ENCODE data around the gene RFC2. TPM values are rescaled to one million over a fixed set of nuclear protein-coding genes. Genes with fewer than 3 reads are reported as not detected.

RFC2 gene
- total RNA-seq, 6 experiments from 2014 or later: 8.0 to 21.3 (median 12.2) TPM

GRCh38 chr7:74193913-74194312 lies 60.3 kb downstream of the RFC2 start:
- H3K27ac ChIP-seq: no peak overlapping the region
- H3K36me3 ChIP-seq: peaks cover 13 to 66% (median 41%) of the 10 kb centered on the region in 4 donors
- 93% methylated on average over 7 of the region's 7 CpGs for WGBS (ENCODE audit: insufficient coverage, low coverage, low lambda C conversion rate, missing lambda C conversion rate)
- ATAC-seq: no peak
- no peak for DNase-seq
- no peaks in the 10 kb centered on the region for H3K9me3 ChIP-seq
- intact Hi-C loops (cut with DNase I): no loop called here
- no peaks in the 10 kb centered on the region for H3K27me3 ChIP-seq
- TF ChIP-seq, protein P1, sequence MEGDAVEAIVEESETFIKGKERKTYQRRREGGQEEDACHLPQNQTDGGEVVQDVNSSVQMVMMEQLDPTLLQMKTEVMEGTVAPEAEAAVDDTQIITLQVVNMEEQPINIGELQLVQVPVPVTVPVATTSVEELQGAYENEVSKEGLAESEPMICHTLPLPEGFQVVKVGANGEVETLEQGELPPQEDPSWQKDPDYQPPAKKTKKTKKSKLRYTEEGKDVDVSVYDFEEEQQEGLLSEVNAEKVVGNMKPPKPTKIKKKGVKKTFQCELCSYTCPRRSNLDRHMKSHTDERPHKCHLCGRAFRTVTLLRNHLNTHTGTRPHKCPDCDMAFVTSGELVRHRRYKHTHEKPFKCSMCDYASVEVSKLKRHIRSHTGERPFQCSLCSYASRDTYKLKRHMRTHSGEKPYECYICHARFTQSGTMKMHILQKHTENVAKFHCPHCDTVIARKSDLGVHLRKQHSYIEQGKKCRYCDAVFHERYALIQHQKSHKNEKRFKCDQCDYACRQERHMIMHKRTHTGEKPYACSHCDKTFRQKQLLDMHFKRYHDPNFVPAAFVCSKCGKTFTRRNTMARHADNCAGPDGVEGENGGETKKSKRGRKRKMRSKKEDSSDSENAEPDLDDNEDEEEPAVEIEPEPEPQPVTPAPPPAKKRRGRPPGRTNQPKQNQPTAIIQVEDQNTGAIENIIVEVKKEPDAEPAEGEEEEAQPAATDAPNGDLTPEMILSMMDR (IDR thresholded peaks at IDR 0.05): no peak
- TF ChIP-seq POLR2A (IDR thresholded peaks at IDR 0.05): no peak
- H3K4me1 ChIP-seq: no peaks in the 10 kb centered on the region
- H3K4me3 ChIP-seq: no peak overlapping the region

DNA sequence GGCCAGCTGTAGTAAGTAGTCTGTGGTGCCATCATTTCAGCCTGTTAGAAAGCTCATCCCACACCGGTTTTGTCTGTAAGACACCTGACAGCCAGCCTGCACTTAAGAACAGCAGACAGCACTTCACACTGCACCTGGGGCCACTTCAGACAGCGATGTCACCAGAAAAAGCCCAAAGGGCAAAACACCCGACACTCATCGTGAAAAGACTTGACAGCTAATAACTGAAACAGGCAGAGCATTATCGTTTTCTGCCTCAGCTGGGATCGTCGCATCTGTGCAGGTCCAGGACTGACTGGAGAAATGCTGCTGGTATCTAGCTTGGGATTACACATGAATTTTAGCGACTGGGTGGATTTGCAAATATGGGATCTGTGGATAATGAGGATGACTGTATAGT lies 61.1 kb downstream of the RFC2 start:
- WGBS (ENCODE audit: insufficient coverage, low coverage, low lambda C conversion rate, missing lambda C conversion rate): 86% methylated on average over 7 of the region's 8 CpGs
- no peak for DNase-seq
- no peak for ATAC-seq

GRCh38 chr7:74191231-74191630 lies 63.0 kb downstream of the RFC2 start:
- Histone ChIP-seq H3K27ac (no peak overlapping the region), H3K9me3 (no peaks in the 10 kb centered on the region), H3K4me3 (no peak overlapping the region), H3K36me3 (peaks cover 13 to 73% (median 43%) of the 10 kb centered on the region in 4 donors), H3K27me3 (no peaks in the 10 kb centered on the region), H3K4me1 (peaks cover 0 to 8% (median 0%) of the 10 kb centered on the region in 4 donors)
- no peak for TF ChIP-seq POLR2A (IDR thresholded peaks at IDR 0.05)
- TF ChIP-seq, protein P1 (IDR thresholded peaks at IDR 0.05): no peak
- no peak for DNase-seq
- 84% methylated on average over 4 of the region's 9 CpGs for WGBS (ENCODE audit: insufficient coverage, low coverage, low lambda C conversion rate, missing lambda C conversion rate)
- ATAC-seq: no peak
- intact Hi-C loops (cut with DNase I): no loop called here

More for the DNA sequence above, 61.1 kb downstream of the RFC2 start:
- H3K27ac ChIP-seq: no peak overlapping the region
- H3K9me3 ChIP-seq: no peaks in the 10 kb centered on the region
- H3K36me3 ChIP-seq: peaks cover 13 to 74% (median 45%) of the 10 kb centered on the region in 4 donors
- no peaks in the 10 kb centered on the region for H3K27me3 ChIP-seq
- TF ChIP-seq POLR2A (IDR thresholded peaks at IDR 0.05): no peak
- TF ChIP-seq, protein P1 (IDR thresholded peaks at IDR 0.05): no peak
- intact Hi-C loops (cut with DNase I): no loop called here
- no peak overlapping the region for H3K4me3 ChIP-seq
- no peaks in the 10 kb centered on the region for H3K4me1 ChIP-seq

GRCh38 chr7:74190259-74190658 lies 63.9 kb downstream of the RFC2 start:
- 84% methylated on average over 4 of the region's 7 CpGs for WGBS (ENCODE audit: insufficient coverage, low coverage, low lambda C conversion rate, missing lambda C conversion rate)
- Histone ChIP-seq H3K27me3 (no peaks in the 10 kb centered on the region), H3K4me1 (peaks cover 0 to 17% (median 2%) of the 10 kb centered on the region in 4 donors), H3K27ac (no peak overlapping the region), H3K9me3 (no peaks in the 10 kb centered on the region), H3K36me3 (peaks cover 13 to 73% (median 43%) of the 10 kb centered on the region in 4 donors), H3K4me3 (no peak overlapping the region)
- DNase-seq (no peak), ATAC-seq (no peak)
- TF ChIP-seq POLR2A (IDR thresholded peaks at IDR 0.05): no peak
- TF ChIP-seq, protein P1 (IDR thresholded peaks at IDR 0.05): no peak
- intact Hi-C loops (cut with DNase I): no loop called here

Data from right lobe of liver (tissue), 6 donors.